ENCODE data around the gene IGF1R.

DNA sequence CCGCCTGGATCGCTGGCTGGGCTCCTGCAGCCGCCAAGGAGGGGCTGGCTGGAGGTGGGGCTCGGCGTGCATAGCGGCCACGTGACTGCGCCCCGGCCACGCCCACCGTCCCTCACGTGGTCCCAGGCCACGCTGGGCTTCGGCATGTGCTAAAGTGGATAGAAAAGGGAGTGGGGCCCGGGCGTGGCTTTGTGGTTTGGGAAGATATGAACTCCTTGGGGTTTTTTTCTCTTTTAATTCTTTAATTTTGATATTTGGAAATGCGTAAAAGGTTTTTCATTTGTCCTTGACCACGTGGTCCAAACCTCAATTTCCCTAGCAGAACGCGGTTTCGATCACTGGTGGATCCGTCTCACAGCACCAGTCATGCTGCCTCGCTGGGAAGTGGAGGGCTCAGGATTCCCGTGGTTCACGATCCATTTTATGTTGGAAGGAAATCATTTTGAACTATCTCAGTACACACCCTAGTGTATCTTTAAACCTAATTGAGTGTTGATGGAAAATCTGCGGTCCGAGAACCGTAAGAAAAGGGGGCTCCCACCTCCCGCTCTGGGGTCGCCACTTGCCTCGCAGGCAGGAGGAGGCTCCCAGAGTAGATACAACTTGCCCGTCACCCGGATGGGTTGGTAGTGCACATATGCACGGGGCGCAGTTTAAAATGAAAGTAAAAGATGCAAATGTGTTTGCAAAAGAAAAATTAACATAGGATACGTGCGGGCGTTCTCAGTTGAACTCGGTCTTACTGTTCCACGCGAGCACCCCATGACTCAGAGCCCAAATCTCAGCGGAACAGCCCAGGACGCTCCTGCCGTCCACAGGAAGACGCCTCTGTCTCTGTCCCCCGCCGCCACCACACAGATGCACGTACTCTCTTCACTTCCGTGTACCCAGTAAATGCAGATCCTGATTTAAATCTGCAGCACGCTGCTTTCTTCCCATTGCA is 217.3 kb downstream of the IGF1R start:
- TF ChIP-seq, protein P1, sequence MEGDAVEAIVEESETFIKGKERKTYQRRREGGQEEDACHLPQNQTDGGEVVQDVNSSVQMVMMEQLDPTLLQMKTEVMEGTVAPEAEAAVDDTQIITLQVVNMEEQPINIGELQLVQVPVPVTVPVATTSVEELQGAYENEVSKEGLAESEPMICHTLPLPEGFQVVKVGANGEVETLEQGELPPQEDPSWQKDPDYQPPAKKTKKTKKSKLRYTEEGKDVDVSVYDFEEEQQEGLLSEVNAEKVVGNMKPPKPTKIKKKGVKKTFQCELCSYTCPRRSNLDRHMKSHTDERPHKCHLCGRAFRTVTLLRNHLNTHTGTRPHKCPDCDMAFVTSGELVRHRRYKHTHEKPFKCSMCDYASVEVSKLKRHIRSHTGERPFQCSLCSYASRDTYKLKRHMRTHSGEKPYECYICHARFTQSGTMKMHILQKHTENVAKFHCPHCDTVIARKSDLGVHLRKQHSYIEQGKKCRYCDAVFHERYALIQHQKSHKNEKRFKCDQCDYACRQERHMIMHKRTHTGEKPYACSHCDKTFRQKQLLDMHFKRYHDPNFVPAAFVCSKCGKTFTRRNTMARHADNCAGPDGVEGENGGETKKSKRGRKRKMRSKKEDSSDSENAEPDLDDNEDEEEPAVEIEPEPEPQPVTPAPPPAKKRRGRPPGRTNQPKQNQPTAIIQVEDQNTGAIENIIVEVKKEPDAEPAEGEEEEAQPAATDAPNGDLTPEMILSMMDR (IDR thresholded peaks at IDR 0.05; ENCODE audit: low read depth, low read length): no peak
- no peak for TF ChIP-seq EZH2phosphoT487 (IDR thresholded peaks at IDR 0.05; ENCODE audit: low read depth)
